H1 (cell line): ENCODE results near the gene NEDD4L. TPM values are rescaled to one million over a fixed set of nuclear protein-coding genes. Genes with fewer than 3 reads are reported as not detected.

Experiments used
- CTCF ChIA-PET: fragments of 300-600 bp; sonication (Branson Sonifier 250); formaldehyde crosslinking; loops from one replicate; lab custom pipeline; 2021; ENCODE audit not compliant: partially characterized antibody; lab: Charles Lee
- POLR2A ChIA-PET: fragments of 300-600 bp; sonication (Branson Sonifier 250); formaldehyde crosslinking; loops from one replicate; lab custom pipeline; 2021; ENCODE audit warnings: inconsistent platforms; ENCODE audit not compliant: partially characterized antibody; lab: Charles Lee
- DNase-seq, 2 experiments: peaks; one replicate each; pipeline versions ENCODE4 v3.0.0 to v3.0.0-alpha.2; 2010 to 2022; ENCODE audit warnings: low spot score in 2 of 2, low read depth in 1 of 2, mixed read lengths in 1 of 2
- FAIRE-seq: peaks from 2 replicates; lab custom pipeline; 2011; peaks lifted over from hg19 to GRCh38; lab: Jason Lieb, UNC
- H2AFZ ChIP-seq: 2 replicates; pipeline ENCODE4 v1.8.1; 2012; ENCODE audit warnings: low read length, inconsistent platforms
- H2AK5ac ChIP-seq: 2 replicates; pipeline ENCODE4 v1.6.1; 2013; ENCODE audit warnings: low read depth, low read length
- H2BK120ac ChIP-seq: replicated peaks from 2 replicates; pipeline ENCODE3; 2013; ENCODE audit warnings: low read depth, low read length, inconsistent platforms
- H2BK12ac ChIP-seq: 2 replicates; pipeline ENCODE4 v1.6.1; 2013; ENCODE audit warnings: low read depth, low read length
- H2BK15ac ChIP-seq: 2 replicates; pipeline ENCODE4 v1.6.1; 2013; ENCODE audit warnings: low read length
- H2BK20ac ChIP-seq: 2 replicates; pipeline ENCODE4 v1.6.1; 2013; ENCODE audit warnings: low read length
- H2BK5ac ChIP-seq: 2 replicates; pipeline ENCODE4 v1.6.1; 2013; ENCODE audit warnings: low read depth, low read length
- H3K14ac ChIP-seq: 2 replicates; pipeline ENCODE4 v1.6.1; 2013; ENCODE audit warnings: inconsistent platforms; ENCODE audit not compliant: insufficient read length
- H3K18ac ChIP-seq: 2 replicates; pipeline ENCODE4 v1.6.1; 2013; ENCODE audit warnings: low read length; ENCODE audit errors: extremely low read depth
- H3K23ac ChIP-seq: 2 replicates; pipeline ENCODE4 v1.6.1; 2013; ENCODE audit warnings: inconsistent platforms; ENCODE audit not compliant: insufficient read length
- H3K23me2 ChIP-seq: 2 replicates; pipeline ENCODE4 v1.6.1; 2013; ENCODE audit warnings: low read depth, low read length
- H3K27ac ChIP-seq: 2 replicates; pipeline ENCODE4 v1.6.1; 2011; ENCODE audit warnings: low read depth, low read length, inconsistent platforms
- H3K27me3 ChIP-seq, 4 experiments: replicated peaks in 1 of 4; 1 replicate in 1 of 4; 2 replicates in 3 of 4; pipeline versions ENCODE4 v1.6.1 to v1.8.1; 2011 to 2013; ENCODE audit warnings: low read length in 3 of 4, mild to moderate bottlenecking in 3 of 4, inconsistent platforms in 2 of 4, mixed read lengths in 2 of 4, moderate library complexity in 1 of 4; ENCODE audit not compliant: control insufficient read depth in 3 of 4, insufficient read depth in 3 of 4; ENCODE audit errors: extremely low read depth in 1 of 4
- H3K36me3 ChIP-seq, 4 experiments: 2 replicates each; pipeline versions ENCODE4 v1.6.1 to v1.8.1; 2011 to 2013; ENCODE audit warnings: mild to moderate bottlenecking in 4 of 4, low read length in 3 of 4, moderate library complexity in 2 of 4, control low read depth in 1 of 4, inconsistent platforms in 1 of 4; ENCODE audit not compliant: insufficient read depth in 4 of 4, control insufficient read depth in 2 of 4
- H3K4ac ChIP-seq: replicated peaks from 2 replicates; pipeline ENCODE3; 2013; ENCODE audit warnings: low read length, low read depth, mixed read lengths, inconsistent platforms; ENCODE audit not compliant: insufficient read length
- H3K4me1 ChIP-seq, 4 experiments: replicated peaks in 1 of 4; 1 replicate in 1 of 4; 2 replicates in 3 of 4; pipeline versions ENCODE4 v1.6.1 to v1.8.1; 2011 to 2013; ENCODE audit warnings: low read length in 3 of 4, inconsistent platforms in 2 of 4, mixed read lengths in 1 of 4; ENCODE audit not compliant: insufficient read depth in 4 of 4, control insufficient read depth in 3 of 4
- H3K4me2 ChIP-seq, 2 experiments: 2 replicates each; pipeline versions ENCODE4 v1.6.1 to v1.8.1; 2011 to 2013; ENCODE audit warnings: low read depth in 2 of 2, low read length in 2 of 2, control low read depth in 1 of 2, inconsistent platforms in 1 of 2, mild to moderate bottlenecking in 1 of 2; ENCODE audit not compliant: insufficient read depth in 1 of 2
- H3K4me3 ChIP-seq, 4 experiments: fragments of 200-600, 300-600 bp in 1 of 4; sonication (generic), shearing (Covaris generic), sonication (Bioruptor Twin) in 1 of 4; 2 replicates each; pipeline versions ENCODE4 v1.5.1 to v1.8.1; 2011 to 2016; ENCODE audit warnings: low read length in 4 of 4, low read depth in 3 of 4, control low read depth in 2 of 4, inconsistent platforms in 2 of 4, mild to moderate bottlenecking in 2 of 4, mixed read lengths in 1 of 4, moderate library complexity in 1 of 4; ENCODE audit not compliant: insufficient read depth in 2 of 4; ENCODE audit errors: extremely low read depth in 1 of 4
- H3K56ac ChIP-seq: replicated peaks from 2 replicates; pipeline ENCODE3; 2013; ENCODE audit warnings: low read depth, mild to moderate bottlenecking, mixed read lengths, low read length, inconsistent platforms; ENCODE audit not compliant: insufficient read length
- H3K79me1 ChIP-seq: 2 replicates; pipeline ENCODE4 v1.6.1; 2013; ENCODE audit warnings: low read depth, low read length, control low read depth
- H3K79me2 ChIP-seq, 2 experiments: 2 replicates each; pipeline versions ENCODE4 v1.6.1 to v1.8.1; 2012 to 2013; ENCODE audit warnings: low read length in 2 of 2, mild to moderate bottlenecking in 2 of 2, inconsistent platforms in 1 of 2; ENCODE audit not compliant: insufficient read depth in 2 of 2, control insufficient read depth in 1 of 2
- H3K9ac ChIP-seq, 4 experiments: replicated peaks in 1 of 4; 1 replicate in 1 of 4; 2 replicates in 3 of 4; pipeline versions ENCODE4 v1.6.1 to v1.8.1; 2011 to 2013; ENCODE audit warnings: low read depth in 3 of 4, low read length in 3 of 4, control low read depth in 2 of 4, mild to moderate bottlenecking in 2 of 4, moderate library complexity in 2 of 4, inconsistent platforms in 1 of 4; ENCODE audit errors: extremely low read depth in 1 of 4
- H3K9me3 ChIP-seq, 2 experiments: 2 replicates each; pipeline versions ENCODE4 v1.6.1 to v1.8.1; 2012 to 2013; ENCODE audit warnings: mild to moderate bottlenecking in 2 of 2, moderate library complexity in 2 of 2, control low read depth in 1 of 2, inconsistent platforms in 1 of 2, low read depth in 1 of 2, low read length in 1 of 2, mixed read lengths in 1 of 2; ENCODE audit not compliant: insufficient read depth in 2 of 2
- H4K20me1 ChIP-seq, 2 experiments: replicated peaks in 1 of 2; 2 replicates each; pipeline versions ENCODE3 to v1.8.1; 2011 to 2013; ENCODE audit warnings: inconsistent platforms in 2 of 2, low read length in 2 of 2, mild to moderate bottlenecking in 1 of 2; ENCODE audit not compliant: insufficient read depth in 2 of 2, control insufficient read depth in 1 of 2
- H4K5ac ChIP-seq: 2 replicates; pipeline ENCODE4 v1.6.1; 2013; ENCODE audit warnings: low read length, low read depth, mixed read lengths, inconsistent platforms; ENCODE audit not compliant: insufficient read length
- H4K8ac ChIP-seq: 2 replicates; pipeline ENCODE4 v1.8.0; 2013; ENCODE audit warnings: mild to moderate bottlenecking, moderate library complexity, low read length, inconsistent platforms; ENCODE audit not compliant: insufficient read depth; ENCODE audit errors: extremely low read depth
- H4K91ac ChIP-seq: replicated peaks from 2 replicates; pipeline ENCODE3; 2013; ENCODE audit warnings: low read length, mixed read lengths, inconsistent platforms; ENCODE audit not compliant: insufficient read length
- BCL11A ChIP-seq, 2 experiments: IDR thresholded peaks; one replicate each; pipeline ENCODE4 v1.6.1; 2011; ENCODE audit warnings: low read depth in 2 of 2, low read length in 2 of 2, mild to moderate bottlenecking in 2 of 2
- E2F6 ChIP-seq: IDR thresholded peaks from 2 replicates; pipeline ENCODE4 v1.6.1; 2012; ENCODE audit warnings: inconsistent platforms
- GABPA ChIP-seq: IDR thresholded peaks from 2 replicates; pipeline ENCODE4 v1.6.1; 2011; ENCODE audit warnings: mild to moderate bottlenecking, low read length, moderate library complexity, borderline replicate concordance; ENCODE audit not compliant: insufficient read depth
- SIX5 ChIP-seq: IDR thresholded peaks from 2 replicates; pipeline ENCODE4 v1.6.1; 2011; ENCODE audit warnings: mild to moderate bottlenecking, low read depth, low read length
- TEAD4 ChIP-seq: IDR thresholded peaks from 2 replicates; pipeline ENCODE4 v1.6.1; 2012; ENCODE audit warnings: low read depth, low read length, inconsistent platforms, mixed read lengths
- WGBS, 2 experiments: shearing (Covaris generic) in 1 of 2; methylation state at CpG; one replicate each; pipeline versions ENCODE4 v1.1.6 to v1.1.7; 2013 to 2015; ENCODE audit warnings: low lambda C conversion rate in 2 of 2, mixed read lengths in 2 of 2, inconsistent platforms in 1 of 2, low coverage in 1 of 2, missing lambda C conversion rate in 1 of 2; ENCODE audit not compliant: insufficient replicate concordance in 2 of 2, insufficient coverage in 1 of 2, insufficient read length in 1 of 2; ENCODE audit errors: extremely low coverage in 1 of 2, missing lambda C conversion rate in 1 of 2; 5-methylcytosine and 5-hydroxymethylcytosine counted together
- polyA plus RNA-seq, 7 experiments: library from polyadenylated mRNA; depleted of rRNA in 3 of 7; stranded (reverse) in 5 of 7; unstranded in 2 of 7; fragments of >200 nt in 5 of 7; fragments of 200-250 nt in 2 of 7; gene quantifications; 1 replicate in 5 of 7; 2 replicates in 1 of 7; 4 replicates in 1 of 7; pipeline versions ENCODE4 v1.2.1 to v1.2.3, GENCODE V29; 2011 to 2013; ENCODE audit warnings: missing spikeins in 2 of 7, mixed read lengths in 2 of 7
- total RNA-seq: library from RNA; stranded (reverse); fragmentation: NEBNext Ultra II Directional; extraction: Animal tissue kit (Norgen Biotek cat#: 25700); gene quantifications from 2 replicates; pipeline ENCODE4 v1.2.1, GENCODE V29; 2021

The NEDD4L gene
- total and polyA plus RNA-seq, 2 of the 8 experiments (the other 6 are each of a cell fraction or from before 2014, with no cell fraction given) = 37.3 to 69.8 TPM

DNA sequence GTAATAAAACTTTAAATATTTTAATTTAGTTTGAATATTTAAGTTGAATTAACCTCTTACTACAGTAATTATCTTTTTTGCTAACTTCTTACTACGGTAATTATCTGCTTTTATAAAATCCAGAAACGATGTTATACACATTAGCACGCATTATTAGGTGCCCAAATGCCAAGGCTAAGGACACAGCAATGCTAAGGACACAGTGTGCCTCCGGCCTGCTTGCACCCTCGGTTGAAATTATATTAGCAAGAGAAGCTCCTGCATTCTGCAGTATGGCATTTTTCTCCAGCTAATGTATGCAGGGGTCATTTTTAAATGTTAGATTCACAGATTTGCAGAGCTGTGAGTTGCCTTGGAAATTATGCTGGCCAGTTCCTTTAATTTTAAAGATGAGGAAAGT is 220.0 kb downstream of the NEDD4L start:
- Histone ChIP-seq H4K8ac (no peak overlapping the region), H3K27ac (no peak overlapping the region), H2BK120ac (no peak overlapping the region), H2AK5ac (no peak overlapping the region), H2BK5ac (no peak overlapping the region), H3K18ac (no peak overlapping the region), H3K79me1 (peaks cover 5% of the 10 kb centered on the region; the same call in 1 of the 2 replicates), H3K36me3 (no peaks in the 10 kb centered on the region), H3K56ac (no peak overlapping the region), H3K4me1 (peaks cover 2 to 19% (median 9%) of the 10 kb centered on the region in 4 experiments; a peak in 5 of 7 replicates), H3K4me3 (no peak overlapping the region), H4K5ac (no peak overlapping the region), H3K9me3 (no peaks in the 10 kb centered on the region), H2BK15ac (no peak overlapping the region), H3K79me2 (peaks cover 0 to 62% of the 10 kb centered on the region in 2 experiments; a peak in 2 of 4 replicates), H3K4me2 (no peak overlapping the region), H2BK20ac (no peak overlapping the region), H4K91ac (no peak overlapping the region), H4K20me1 (peaks cover 0 to 2% of the 10 kb centered on the region in 2 experiments), H2AFZ (no peak overlapping the region), H3K27me3 (no peaks in the 10 kb centered on the region), H3K9ac (no peak overlapping the region), H3K14ac (no peak overlapping the region), H3K4ac (no peak overlapping the region), H3K23me2 (no peaks in the 10 kb centered on the region), H2BK12ac (no peak overlapping the region), H3K23ac (no peak overlapping the region)
- DNase-seq (no peak), FAIRE-seq (no peak)
- ChIA-PET POLR2A (interaction anchor here (0.6 to 0.7 kb wide), 2 partner anchors 8 to 75 kb away, joined by 3 to 5 read pairs; no protein-coding TSS in a partner anchor), CTCF (interaction anchor here (0.7 to 1.7 kb wide), 3 partner anchors 40 to 70 kb away, joined by 3 to 5 read pairs (median 3); no protein-coding TSS in a partner anchor)
- 92% methylated on average over 5 of the region's 5 CpGs; no CpG with 5 or more reads in 1 of the 2 experiments for WGBS, 2 experiments
- TF ChIP-seq BCL11A (IDR thresholded peaks at IDR 0.05; ENCODE audit: low read depth in 2 of 2, low read length in 2 of 2) (no peak), TEAD4 (no peak), SIX5 (no peak), GABPA (no peak), E2F6 (no peak)
